Measurements from ENCODE around the gene RNF220.
A peak's percentile ranks its signal among the peaks of the same experiment; 100 is the strongest.
"Not testable (repeated sequence)": the region's sequence is repeated elsewhere in the genome, so short reads cannot be mapped to it uniquely, and the experiment has no call there.

Gene RNF220

DNA sequence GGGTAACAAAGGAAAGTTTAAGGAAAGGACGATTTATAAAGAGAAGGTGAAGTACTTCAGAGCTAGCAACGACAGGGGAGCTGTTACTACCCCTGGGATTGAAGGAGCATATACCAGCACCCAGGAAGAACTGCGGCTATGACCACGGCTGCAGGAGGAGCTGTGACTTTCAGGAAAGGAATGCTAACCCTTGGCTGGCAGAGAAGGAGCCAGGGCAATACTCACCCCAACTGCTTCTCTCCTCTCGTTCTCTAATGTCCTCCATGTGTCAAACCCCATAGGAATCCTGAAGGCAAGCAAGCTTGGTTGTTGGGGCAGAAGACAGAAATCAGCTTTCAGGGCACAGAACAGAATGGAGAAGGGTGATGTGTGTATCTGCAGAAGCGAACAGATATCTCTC lies 148.7 kb downstream of the RNF220 start:
- no peak for DNase-seq

DNA sequence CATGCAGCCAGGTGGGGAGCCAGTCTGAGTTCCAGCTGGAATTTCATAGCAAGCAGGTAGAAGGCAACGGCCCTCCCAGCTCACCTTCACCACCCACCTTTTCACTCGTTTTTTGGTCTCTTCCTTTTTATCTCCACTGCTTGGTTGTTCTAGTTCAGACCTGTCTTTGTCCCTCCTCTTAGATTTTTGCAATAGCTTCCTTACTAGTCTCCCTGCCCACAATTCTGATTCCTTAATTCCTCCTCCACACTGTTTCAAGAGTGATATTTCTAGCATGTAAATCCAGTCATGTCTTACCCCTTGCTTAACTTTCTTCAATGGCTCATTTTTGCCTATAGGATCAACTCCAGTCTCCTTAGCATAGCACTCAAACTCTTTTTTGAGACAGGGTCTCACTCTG lies 149.7 kb downstream of the RNF220 start:
- no peak for DNase-seq

DNA sequence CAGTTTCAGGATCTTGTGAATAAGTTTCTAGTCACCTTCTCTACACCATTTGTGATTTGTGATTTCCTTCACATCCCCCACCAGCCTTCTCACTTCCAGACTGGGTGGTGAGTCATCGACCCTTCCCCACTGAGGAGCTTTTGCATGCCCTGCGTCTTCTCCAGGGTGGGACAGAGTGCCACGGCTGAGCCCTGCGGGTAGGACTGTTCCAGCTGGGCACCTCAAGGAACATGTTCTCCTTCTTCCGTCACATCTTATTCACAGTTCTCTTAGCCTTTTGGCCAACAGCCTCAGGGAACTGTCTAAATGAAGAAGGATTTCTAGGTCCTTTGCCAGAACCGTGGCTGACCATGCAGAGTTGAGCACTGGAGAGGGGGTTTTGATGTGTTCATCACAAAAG lies 152.7 kb downstream of the RNF220 start:
- no peak for DNase-seq

DNA sequence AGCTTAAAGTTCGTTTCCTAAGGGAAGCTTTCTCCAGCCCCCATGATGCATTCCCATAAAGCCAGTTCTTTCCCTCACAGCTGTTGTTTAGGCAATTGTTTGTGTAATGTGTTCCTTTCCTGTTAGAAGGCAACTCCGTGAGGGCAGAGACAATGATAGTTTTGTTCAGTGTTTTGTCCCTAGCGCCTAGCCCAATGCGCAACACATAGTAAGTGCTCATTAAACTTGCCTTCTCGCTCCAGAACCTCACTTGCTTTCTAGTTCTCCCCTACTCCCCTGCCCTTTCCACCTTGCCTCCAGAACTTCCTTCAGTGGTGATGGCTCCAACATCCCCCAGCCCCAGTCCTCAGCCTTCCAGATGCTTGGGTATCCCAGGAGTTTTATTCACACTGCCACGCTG lies 153.8 kb downstream of the RNF220 start:
- DNase-seq: no peak

DNA sequence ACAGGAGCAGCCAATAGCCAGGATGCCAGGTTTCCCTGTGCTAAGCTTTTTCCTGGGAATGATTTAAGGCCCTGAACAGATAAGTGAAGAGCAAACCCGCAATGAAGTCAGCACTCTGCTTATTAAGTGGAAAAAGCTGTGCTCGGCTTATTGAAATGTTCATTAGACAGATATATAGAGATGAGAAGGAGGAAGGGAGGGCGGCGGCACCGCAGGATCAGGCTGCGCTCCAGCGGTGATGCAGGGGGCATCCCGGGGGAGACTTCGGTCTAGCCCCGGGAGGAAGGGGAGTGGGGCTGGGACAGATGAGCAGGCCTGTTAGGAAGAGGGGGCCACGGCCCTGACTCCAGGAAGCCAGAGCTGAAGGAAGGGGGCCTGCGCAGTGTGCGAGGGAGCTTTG lies 154.3 kb downstream of the RNF220 start:
- DNase-seq: no peak

DNA sequence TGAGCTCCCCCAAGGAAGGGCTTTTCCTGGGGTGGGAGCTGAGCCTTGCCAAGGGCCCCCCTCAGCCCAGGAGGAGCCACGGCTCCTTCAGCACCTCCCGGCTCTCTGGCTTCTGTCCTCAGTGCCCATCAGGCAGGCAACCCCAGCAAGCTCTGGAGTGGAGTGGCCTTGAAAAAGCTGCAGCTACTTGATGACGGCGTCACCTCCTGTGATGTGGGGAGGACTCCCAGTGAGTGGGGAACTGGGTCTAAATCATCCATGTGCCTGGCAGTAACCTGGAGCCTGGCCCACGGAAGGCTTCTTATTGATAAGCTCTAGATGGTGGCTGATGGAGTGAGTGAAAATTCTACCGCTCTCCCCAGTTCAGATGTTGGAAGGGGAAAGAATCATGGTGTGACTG lies 154.9 kb downstream of the RNF220 start:
- no peak for DNase-seq

DNA sequence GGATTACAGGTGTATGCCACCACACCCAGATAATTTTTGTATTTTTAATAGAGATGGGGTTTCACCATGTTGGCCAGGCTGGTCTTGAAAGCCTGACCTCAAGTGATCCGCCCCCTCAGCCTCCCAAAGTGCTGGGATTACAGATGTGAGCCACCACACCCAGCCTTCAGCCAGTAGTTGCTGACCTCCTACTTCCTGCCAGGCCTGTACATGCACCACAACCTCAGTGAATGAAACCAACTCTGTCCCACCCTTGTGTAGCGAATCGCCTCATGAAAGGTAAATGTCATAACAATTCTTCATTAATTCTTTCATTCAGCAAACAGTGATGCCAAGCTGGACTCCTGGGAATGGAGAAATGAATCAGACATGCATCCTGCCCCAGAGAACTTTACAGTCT lies 155.6 kb downstream of the RNF220 start:
- DNase-seq: not testable (repeated sequence)

DNA sequence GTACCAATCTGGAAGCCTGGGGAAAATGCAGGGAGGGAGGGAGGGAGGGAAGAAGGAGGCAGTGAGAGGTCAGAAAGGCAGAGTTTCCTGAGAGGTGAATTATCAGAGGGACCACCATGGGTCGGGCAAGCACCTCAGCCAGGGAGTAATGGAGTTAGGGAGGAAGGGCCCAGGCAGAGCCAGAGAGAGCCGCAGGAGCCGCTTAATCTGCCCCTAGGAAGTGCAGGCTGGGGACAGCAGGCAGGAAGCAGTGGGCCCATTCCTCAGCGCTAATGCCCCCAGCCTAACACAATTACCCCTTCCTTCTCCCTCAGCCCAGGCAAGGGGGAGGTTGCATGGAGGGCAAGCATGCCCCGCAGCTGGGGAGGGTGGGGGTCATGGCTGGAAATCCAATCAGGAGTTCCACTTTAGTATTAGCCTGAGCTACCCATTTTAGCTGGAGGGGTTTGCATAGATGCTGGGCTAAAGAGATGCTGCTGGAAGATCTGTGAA lies 160.2 kb downstream of the RNF220 start:
- DNase-seq: no peak

DNA sequence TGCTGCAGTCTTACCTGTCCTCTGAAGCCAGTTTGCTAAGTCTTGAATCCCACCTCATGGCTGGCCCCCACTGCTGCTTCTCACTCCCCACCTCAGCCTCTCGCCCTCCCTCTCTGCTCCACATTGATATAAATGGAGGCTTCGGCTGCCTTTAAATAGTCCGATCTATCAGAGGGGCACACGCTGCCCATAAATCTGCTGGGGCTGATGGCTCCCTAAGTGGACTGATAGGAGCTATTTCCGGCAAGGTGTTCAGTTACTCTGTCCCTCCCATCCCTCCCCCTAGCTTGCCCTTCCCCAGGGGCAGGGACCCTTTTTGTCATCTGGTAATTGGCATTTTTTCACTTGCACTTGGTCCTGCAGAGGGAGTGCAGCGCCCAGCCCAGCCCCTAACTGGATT lies 160.8 kb downstream of the RNF220 start:
- DNase-seq: no peak

DNA sequence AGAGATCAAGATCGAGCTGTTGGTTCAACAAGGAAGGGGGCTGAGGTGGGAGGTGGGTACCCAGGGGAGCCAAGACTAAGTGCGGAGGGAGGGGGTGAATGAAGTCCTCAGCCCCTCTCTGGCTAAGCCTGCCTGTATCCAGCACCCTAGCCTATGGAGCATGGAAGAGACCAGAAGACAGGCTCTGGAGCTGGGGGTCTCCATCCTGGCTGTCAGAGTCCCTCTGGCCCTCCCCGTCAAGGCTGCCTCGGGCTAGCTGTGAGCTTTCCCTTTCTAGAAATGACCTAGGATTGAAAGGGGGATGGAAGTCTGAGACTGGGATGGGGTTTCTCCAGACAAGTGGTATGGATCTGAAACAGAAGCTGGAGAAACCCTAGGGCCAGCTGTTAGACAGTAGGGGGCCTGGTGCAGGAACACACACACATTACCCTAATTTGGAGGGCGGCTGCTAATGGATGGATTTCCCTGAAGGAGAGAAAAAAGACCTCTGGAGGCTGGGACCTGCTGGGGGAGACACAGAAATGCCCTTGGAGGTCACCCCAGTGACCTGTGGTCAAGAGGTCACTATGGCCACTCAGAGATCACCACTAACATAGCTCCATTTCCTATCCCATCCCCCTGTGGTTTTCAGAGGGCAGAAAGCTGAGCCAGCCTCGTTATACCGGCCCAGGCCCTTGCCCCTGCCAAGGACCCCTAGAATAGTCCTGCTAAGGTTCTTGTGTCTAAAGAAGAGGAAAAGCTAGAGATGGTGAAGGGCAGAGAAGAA lies 161.4 kb downstream of the RNF220 start:
- no peak for DNase-seq

DNA sequence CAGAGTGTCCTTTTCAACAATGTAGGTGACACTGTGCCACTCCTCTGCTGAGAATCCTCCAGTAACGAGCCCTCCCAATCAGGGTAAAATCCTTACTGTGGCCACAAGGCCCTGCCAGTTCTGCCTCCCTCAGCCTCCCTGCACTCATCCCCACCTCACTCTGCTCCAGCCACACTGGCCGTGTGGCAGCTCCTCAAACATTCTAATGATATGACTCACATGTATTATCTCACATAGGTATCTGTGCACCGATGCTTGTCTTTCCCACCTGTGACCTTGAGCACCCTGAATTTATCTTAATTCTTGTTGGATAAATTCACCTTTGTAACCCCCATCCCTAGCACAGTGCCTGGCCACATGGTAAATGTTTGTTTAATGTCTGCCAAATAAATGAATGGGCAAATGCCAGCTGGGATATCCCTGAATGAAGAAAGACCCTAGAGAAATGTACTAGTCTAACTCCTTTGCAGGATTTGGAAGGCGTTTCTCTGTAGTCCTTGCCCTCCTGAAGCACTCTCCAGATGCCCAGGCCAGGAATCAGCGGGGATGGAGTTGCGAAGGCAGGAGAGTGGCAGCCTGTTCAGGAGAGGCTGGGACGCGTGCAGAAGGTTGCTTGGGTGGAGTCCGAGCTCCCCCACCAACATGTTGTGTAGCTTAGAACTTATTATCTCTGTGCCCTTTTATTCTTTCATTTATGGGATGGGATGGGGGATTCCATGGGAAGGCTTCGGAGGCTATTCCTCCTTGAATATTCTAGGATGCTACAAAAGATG lies 163.3 kb downstream of the RNF220 start:
- no peak for DNase-seq

DNA sequence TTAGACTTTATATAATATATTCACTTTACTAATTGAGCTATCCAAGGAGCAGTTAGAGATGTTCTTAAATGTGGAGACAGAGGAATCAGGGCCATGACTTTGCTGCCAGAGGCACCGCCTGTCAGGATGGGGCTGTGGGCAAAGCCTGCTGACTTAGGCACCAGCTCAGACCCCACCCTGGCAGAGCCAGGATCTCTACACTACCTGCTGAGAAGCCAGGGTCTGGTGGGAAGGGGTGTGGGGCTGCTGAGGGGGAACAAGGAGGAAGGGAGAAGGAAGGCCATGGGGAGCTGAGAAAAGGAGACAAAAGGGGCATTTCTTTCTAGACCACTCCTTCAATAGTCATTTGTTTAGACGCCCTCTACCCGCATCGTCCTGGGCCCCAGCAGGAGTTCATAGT lies 164.4 kb downstream of the RNF220 start:
- DNase-seq: no peak

DNA sequence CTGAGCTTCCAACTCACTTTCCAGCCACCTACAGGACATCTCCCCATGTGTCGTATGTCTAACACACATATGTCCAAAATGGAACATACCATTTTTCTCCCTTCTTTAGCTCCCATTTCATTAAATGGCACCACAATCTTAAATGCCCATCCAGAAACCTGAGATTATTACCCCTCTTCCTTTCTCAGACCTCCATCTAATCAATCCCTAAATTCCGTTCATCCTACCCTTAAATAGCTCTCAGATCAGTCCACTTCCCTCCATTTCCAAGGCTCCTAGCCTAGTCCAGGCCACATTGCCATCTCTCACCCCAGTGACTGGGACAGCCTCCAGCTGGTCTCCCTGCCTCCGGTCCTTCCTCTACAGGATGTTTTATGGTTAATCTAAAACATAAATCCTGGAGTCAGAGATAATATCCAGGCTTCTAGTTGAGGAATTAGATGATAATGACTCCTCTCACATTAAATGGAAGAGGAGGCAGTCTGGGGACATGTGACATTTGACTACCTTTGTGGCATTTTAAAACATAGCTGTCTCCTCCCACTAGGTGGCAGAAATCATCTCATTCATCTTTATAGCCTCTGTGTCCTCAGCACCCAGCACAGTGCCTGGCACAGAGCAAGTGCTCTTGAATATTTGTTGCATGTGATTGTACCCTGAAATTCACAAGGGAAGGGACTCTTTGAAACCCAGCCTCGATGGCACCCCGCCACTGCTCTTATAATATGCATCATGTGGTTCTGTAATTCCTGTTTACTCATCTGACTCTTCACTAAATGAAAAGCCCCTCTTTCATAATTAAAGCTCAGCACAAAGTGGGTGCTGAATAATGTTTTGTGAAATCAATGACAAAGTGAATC lies 166.9 kb downstream of the RNF220 start:
- DNase-seq: peak; percentile 33

DNA sequence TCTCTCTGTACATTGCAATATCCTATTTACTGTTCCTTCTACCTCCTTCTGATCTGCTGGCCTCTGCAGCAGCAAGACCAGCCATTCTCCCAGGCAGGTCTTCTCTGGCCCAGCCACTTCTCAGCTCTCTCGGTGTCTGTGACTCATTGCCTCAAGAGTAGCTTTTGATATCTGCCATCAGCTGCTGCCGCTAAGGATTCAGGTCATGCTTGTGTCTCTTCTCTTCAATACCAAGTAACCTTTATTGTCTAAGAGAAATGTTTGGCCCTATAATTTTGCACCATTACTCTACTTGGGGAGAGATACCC lies 167.5 kb downstream of the RNF220 start:
- no peak for DNase-seq

DNA sequence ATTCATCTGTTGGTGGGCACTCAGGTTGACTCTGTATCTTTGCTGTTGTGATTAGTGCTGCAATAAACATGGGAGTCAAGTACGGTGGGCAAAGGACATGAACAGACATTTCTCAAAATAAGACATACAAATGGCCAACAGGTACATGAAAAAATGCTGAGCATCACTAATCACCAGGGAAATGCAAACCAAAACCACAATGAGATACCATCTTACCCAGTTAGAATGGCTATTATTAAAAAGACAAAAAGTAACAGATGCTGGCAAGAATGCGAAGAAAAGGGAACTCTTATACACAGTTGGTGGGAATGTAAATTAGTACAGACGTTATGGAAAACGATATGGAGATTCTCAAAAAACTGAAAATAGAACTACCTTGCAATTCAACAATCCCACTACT lies 170.3 kb downstream of the RNF220 start:
- peak; percentile 68 for DNase-seq

DNA sequence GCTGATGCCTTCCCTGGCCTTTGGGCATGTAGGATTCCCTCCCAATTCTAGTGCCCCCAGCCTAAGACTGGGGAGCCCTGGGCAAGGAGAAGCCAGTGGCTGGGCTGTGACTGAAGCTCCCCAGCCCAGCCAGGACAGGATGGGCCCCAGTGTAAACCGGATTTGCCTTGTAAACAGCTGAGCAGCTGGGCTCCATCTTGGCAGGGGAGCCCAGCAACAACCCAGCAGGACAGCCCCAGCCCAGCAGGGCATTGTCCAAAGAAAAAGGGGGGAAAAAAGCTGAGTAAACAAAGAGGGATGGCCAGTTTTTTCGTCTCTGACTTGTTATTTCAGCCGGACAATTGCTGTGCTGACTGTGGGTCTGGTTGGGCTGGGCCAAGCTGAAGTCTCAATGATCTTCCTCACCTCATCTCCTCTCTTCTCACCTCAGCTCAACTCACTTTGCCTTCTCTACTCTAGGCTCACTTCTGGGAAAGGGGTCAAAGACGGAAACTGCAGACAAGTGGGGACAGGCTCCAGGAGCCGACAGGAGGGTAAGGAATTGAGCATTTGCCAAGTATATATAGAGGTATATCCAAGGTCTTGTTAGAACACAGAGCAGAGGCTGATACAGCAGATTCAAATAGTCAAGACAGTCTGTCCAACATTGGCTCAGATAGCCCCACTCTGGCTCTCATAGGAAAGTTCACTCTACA lies 171.5 kb downstream of the RNF220 start:
- no peak for DNase-seq

DNA sequence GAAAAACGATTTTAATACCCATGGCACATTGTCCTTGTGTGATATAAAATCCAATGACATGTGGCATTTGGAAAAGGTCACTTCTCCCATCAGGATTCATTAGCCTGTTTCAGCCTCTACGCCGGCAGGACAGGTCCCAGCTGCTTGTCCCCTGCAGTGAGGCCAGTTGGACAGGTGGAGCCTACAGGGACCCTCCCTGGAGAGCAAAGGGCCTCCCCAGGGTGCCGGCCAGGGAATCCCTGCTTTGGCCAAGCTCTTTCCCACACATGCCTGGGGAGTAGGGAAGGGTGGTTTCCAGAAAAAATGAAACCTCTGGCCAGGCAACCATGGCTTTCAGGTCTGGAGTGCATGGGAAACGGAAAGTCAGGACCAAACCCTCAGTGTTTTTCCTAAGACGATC lies 176.2 kb downstream of the RNF220 start:
- no peak for DNase-seq

DNA sequence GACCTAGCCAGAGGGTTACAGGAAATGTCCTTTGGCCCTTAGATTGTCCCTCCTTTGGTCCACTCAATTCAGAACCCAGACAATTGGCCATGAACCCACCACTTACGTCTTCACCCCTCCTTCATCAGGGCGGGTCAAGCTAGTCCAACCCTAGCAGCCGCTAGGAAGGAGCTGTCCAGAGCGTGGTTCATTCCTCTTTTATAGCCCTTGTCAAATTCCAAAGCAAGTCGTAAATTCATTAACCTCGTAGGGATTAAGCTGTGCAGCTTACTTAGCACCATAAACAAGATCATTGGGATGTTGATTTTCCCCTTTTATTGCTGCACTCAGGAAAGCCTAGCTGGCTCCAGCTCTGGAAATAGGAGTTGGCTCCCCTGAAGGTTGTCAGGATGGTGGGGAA lies 179.1 kb downstream of the RNF220 start:
- no peak for DNase-seq

DNA sequence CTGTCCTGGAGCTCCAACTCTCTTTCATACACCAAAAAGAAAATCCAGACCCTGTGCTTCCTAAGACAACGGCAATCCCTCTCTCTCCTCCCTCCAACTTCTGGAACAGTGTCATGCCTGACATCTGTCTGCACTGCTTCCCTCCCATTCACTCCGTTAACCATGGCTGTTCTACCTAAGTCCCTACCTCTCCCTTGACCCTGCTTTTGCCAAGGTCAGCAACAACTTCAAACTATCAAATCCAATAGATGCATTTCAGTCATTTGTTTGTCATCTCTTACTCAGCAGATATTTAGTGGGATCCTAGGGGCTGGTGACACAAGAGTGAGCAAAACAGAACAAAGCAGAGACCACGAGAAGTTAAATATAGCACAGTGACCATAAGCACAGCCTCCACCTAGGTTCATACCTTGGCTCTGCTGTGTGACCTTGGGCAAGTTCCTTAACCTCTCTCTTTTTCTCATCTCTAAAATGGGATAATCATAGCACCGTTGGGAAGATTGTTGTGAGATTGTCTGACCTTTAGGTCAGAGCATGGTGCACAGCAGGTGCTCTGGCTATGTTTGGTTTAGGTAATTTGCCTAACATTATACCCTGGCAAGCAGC lies 180.4 kb downstream of the RNF220 start:
- DNase-seq: no peak

DNA sequence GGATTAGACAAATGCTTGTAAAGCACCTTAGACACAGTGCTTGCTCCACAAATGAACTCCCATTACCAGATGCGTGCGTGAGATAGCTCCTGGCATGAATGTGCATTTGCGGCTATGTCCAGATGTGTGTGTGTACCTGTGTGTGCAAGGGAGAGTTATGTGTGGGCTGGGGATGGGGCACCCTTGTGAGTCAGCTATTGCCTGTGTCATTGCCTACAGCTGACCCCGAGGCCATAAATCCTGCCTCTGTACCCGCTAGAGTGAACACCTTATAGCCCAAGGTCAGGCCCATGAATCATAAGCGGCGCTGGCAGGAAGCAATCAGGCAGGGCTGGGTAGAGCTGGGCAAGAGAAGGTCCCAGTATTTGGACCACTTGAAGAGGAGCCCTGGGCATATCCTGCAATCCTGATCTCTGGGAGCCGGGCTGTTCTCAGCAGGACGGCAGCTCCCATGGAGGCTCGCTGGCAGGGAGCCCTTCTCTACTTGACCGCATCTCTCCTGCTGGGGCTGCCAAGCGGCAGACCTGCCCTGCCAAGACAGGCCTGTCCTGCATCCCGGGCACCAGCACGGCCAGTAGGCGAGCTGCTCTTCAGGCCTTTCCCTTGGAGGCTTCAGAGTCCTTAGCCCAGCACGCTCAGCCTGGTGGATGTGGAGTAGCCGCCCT lies 182.9 kb downstream of the RNF220 start:
- no peak for DNase-seq

DNA sequence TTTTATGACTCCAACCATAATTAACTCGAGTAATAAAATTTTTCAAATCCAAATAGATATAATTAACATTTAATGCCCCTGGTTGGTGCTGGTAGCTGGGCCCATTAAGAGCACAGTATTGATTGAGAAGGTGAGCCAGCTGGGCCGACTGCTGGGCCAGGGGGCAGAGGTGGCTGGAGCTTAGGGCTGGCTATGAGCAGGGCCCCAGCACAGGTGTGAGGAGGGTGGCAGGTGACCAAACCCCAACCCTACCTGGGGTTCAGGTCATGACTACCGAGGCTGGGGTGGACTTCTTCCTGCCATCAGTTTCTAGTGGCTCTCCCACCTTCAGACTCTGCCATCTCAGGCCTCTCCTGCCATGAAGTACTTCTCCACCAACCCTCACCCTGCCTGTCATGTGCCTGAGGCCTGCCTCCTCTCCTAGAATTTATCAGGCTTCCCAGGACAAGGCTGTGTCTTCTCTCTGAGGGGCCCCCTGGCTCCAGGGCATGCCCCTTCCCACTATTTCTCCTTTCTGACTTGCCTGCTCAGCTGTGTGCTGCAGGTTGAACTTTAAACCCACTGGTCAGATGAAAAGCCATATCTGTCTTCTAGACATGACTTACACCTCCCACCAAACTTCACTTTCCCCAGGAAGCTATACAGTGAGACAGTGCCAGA lies 183.6 kb downstream of the RNF220 start:
- DNase-seq: no peak

All from NCI-H526 treated with DMSO at 0.1 percent for 48 hours (cell line).